HEK293 (cell line): ENCODE measurements around the gene USP21.

Source experiments
- CTCF ChIA-PET: fragments of 350-600 bp; formaldehyde crosslinking; extraction: SDS; loops from one replicate; lab custom pipeline; 2021; ENCODE audit warnings: antibody characterized with exemption; lab: Yijun Ruan, JAX
- POLR2A ChIA-PET: fragments of 300-600 bp; formaldehyde crosslinking; extraction: SDS; loops from one replicate; lab custom pipeline; 2020; ENCODE audit warnings: antibody characterized with exemption, inconsistent platforms; lab: Yijun Ruan, JAX
- H3K27ac ChIP-seq: fragments of 200-500 bp; sonication (Bioruptor generic); 2 replicates; pipeline ENCODE4 v1.5.1; 2014; ENCODE audit warnings: low read depth, low read length, control low read depth, inconsistent platforms; ENCODE audit errors: extremely low read depth
- H3K36me3 ChIP-seq, 2 experiments: fragments of 200-500 bp in 1 of 2; sonication (Bioruptor generic) in 1 of 2; 1 replicate in 1 of 2; 2 replicates in 1 of 2; pipeline ENCODE4 v1.5.1; 2014 to 2017; ENCODE audit warnings: inconsistent platforms in 2 of 2, low read length in 2 of 2; ENCODE audit not compliant: control insufficient read depth in 2 of 2, insufficient read depth in 1 of 2
- H3K4me1 ChIP-seq: fragments of 200-500 bp; sonication (Bioruptor generic); 2 replicates; pipeline ENCODE4 v1.5.1; 2014; ENCODE audit warnings: mild to moderate bottlenecking, low read length, inconsistent platforms; ENCODE audit not compliant: control insufficient read depth, insufficient read depth
- H3K4me3 ChIP-seq: 2 replicates; pipeline ENCODE4 v1.5.1; 2011; ENCODE audit warnings: low read depth, mild to moderate bottlenecking, control low read depth, low read length, moderate library complexity
- H3K9me3 ChIP-seq: fragments of 200-500 bp; sonication (Bioruptor generic); 2 replicates; pipeline ENCODE4 v1.5.1; 2014; ENCODE audit warnings: low read depth, low read length, inconsistent platforms; ENCODE audit not compliant: control insufficient read depth, insufficient read depth
- IKZF3 ChIP-seq: fragments of 450-650 bp; IDR thresholded peaks from 2 replicates; pipeline ENCODE4 v1.5.0; 2018; ENCODE audit warnings: missing biosample characterization, mild to moderate bottlenecking, missing genetic modification characterization, moderate library complexity
- KLF8 ChIP-seq: fragments of 450-650 bp; formaldehyde crosslinking; IDR thresholded peaks from 2 replicates; pipeline ENCODE4 v1.5.1; 2016; ENCODE audit warnings: missing biosample characterization, missing genetic modification characterization
- MEIS1 ChIP-seq: sonication (generic); formaldehyde crosslinking; IDR thresholded peaks from 2 replicates; pipeline ENCODE4 v1.8.1; 2022; ENCODE audit warnings: missing genetic modification reagents, mild to moderate bottlenecking, borderline replicate concordance
- PRDM1 ChIP-seq: fragments of 450-650 bp; formaldehyde crosslinking; IDR thresholded peaks from 2 replicates; pipeline ENCODE4; 2016; ENCODE audit warnings: missing biosample characterization, missing genetic modification characterization
- TCF7L2 ChIP-seq: IDR thresholded peaks from 2 replicates; pipeline ENCODE4 v1.6.1; 2011; ENCODE audit warnings: low read depth, mild to moderate bottlenecking, inconsistent platforms, low read length, moderate library complexity, borderline replicate concordance
- ZBTB17 ChIP-seq: fragments of 450-650 bp; formaldehyde crosslinking; IDR thresholded peaks from 2 replicates; pipeline ENCODE4 v1.5.1; 2016; ENCODE audit warnings: missing biosample characterization, missing genetic modification characterization
- ZFP37 ChIP-seq: fragments of 450-650 bp; formaldehyde crosslinking; IDR thresholded peaks from 2 replicates; pipeline ENCODE4 v1.5.1; 2016; ENCODE audit warnings: missing biosample characterization, missing genetic modification characterization
- ZNF391 ChIP-seq: fragments of 450-650 bp; formaldehyde crosslinking; IDR thresholded peaks from 2 replicates; pipeline ENCODE4 v1.5.1; 2016; ENCODE audit warnings: low read depth, missing biosample characterization, missing genetic modification characterization, borderline replicate concordance
- ZNF529 ChIP-seq: fragments of 450-650 bp; formaldehyde crosslinking; IDR thresholded peaks from 2 replicates; pipeline ENCODE4 v1.5.1; 2017; ENCODE audit warnings: missing genetic modification characterization, missing biosample characterization; ENCODE audit not compliant: insufficient replicate concordance
- ZNF555 ChIP-seq: fragments of 450-650 bp; formaldehyde crosslinking; conservative IDR thresholded peaks from 2 replicates; pipeline ENCODE4 v1.5.1; 2017; ENCODE audit warnings: missing biosample characterization, mild to moderate bottlenecking, missing genetic modification characterization, inconsistent platforms
- ZNF558 ChIP-seq: fragments of 450-650 bp; formaldehyde crosslinking; IDR thresholded peaks from 2 replicates; pipeline ENCODE4 v1.5.1; 2016; ENCODE audit warnings: missing biosample characterization, missing genetic modification characterization
- ZNF585B ChIP-seq: fragments of 450-650 bp; formaldehyde crosslinking; IDR thresholded peaks from 2 replicates; pipeline ENCODE4 v1.5.1; 2016; ENCODE audit warnings: missing biosample characterization, missing genetic modification characterization
- ZNF76 ChIP-seq: fragments of 450-650 bp; formaldehyde crosslinking; IDR thresholded peaks from 2 replicates; pipeline ENCODE4; 2016; ENCODE audit warnings: low read depth, missing biosample characterization, missing genetic modification characterization, borderline replicate concordance
- TF ChIP-seq, protein P1 (sequence below): fragments of 450-650 bp; formaldehyde crosslinking; IDR thresholded peaks from 2 replicates; pipeline ENCODE4 v1.5.1; 2016; ENCODE audit warnings: missing biosample characterization, missing genetic modification characterization
- TF ChIP-seq, protein P2 (sequence below): fragments of 450-650 bp; formaldehyde crosslinking; IDR thresholded peaks from 2 replicates; pipeline ENCODE4 v1.5.1; 2017; ENCODE audit warnings: missing biosample characterization, mild to moderate bottlenecking, missing genetic modification characterization, moderate library complexity
- TF ChIP-seq, protein P3 (sequence below): fragments of 450-650 bp; formaldehyde crosslinking; IDR thresholded peaks from 2 replicates; pipeline ENCODE4 v1.5.1; 2016; ENCODE audit warnings: missing biosample characterization, missing genetic modification characterization
- TF ChIP-seq, protein P4 (sequence below): IDR thresholded peaks from 2 replicates; pipeline ENCODE4 v1.6.1; 2011; ENCODE audit warnings: mild to moderate bottlenecking, low read depth, low read length, borderline replicate concordance
- TF ChIP-seq, protein P5 (sequence below): fragments of 450-650 bp; formaldehyde crosslinking; IDR thresholded peaks from 2 replicates; pipeline ENCODE4 v1.5.1; 2016; ENCODE audit warnings: missing biosample characterization, missing genetic modification characterization, borderline replicate concordance
- TF ChIP-seq, protein P6 (sequence below): fragments of 450-650 bp; formaldehyde crosslinking; IDR thresholded peaks from 2 replicates; pipeline ENCODE4 v1.5.1; 2016; ENCODE audit warnings: missing biosample characterization, missing genetic modification characterization
- TF ChIP-seq, protein P7 (sequence below): fragments of 450-650 bp; formaldehyde crosslinking; IDR thresholded peaks from 2 replicates; pipeline ENCODE4 v1.5.1; 2016; ENCODE audit warnings: missing biosample characterization, missing genetic modification characterization

The USP21 gene

DNA sequence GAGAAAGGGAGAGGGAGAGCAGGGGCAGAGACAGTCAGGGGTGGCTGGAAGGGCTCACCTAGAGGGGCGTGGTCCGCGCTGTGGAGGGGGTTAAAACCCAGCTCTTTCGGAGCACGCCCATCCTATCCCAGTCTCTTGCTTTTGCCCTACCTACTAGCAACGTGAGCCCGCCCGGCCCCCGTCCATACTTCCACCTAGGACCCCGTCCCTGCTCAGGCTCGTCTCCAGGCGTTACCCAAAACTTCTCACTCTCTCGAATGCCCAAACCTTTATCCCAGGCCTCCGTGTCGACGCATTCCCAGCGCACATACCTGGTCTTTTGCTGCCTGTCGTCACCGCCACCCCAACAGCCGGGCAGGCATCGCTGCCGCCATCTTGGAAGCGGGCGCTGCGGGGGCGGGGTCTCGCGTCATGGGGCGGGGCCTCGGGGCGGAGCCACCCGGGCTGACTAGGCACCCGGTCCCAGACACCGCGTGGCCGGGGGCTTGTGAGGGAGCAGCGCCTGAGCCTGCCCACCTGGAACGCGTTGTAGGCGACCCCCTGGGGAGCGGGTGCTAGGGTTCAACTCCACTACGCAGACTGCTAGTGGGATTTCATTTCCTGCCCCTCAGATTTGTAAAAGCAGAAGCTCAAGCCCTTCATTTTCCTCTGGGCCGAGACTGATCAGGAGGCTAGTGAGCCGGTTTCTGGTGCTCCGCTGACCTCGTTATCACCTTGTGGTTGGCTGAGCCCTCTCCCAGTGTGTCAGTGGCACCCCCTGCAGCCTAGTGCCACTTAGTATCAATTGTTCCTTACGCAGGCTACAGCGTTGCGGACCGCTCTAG, 18.0 kb downstream of the USP21 start, which contains the start of gene B4GALT3 (continued):
- TF ChIP-seq, protein P1, sequence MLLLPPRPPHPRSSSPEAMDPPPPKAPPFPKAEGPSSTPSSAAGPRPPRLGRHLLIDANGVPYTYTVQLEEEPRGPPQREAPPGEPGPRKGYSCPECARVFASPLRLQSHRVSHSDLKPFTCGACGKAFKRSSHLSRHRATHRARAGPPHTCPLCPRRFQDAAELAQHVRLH (tag by site-specific recombination): no peak
- no peak for TF ChIP-seq MEIS1
- TF ChIP-seq, protein P2, sequence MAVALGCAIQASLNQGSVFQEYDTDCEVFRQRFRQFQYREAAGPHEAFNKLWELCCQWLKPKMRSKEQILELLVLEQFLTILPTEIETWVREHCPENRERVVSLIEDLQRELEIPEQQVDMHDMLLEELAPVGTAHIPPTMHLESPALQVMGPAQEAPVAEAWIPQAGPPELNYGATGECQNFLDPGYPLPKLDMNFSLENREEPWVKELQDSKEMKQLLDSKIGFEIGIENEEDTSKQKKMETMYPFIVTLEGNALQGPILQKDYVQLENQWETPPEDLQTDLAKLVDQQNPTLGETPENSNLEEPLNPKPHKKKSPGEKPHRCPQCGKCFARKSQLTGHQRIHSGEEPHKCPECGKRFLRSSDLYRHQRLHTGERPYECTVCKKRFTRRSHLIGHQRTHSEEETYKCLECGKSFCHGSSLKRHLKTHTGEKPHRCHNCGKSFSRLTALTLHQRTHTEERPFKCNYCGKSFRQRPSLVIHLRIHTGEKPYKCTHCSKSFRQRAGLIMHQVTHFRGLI (tag by site-specific recombination): no peak; the same call in none of the 2 replicates
- TF ChIP-seq, protein P3, sequence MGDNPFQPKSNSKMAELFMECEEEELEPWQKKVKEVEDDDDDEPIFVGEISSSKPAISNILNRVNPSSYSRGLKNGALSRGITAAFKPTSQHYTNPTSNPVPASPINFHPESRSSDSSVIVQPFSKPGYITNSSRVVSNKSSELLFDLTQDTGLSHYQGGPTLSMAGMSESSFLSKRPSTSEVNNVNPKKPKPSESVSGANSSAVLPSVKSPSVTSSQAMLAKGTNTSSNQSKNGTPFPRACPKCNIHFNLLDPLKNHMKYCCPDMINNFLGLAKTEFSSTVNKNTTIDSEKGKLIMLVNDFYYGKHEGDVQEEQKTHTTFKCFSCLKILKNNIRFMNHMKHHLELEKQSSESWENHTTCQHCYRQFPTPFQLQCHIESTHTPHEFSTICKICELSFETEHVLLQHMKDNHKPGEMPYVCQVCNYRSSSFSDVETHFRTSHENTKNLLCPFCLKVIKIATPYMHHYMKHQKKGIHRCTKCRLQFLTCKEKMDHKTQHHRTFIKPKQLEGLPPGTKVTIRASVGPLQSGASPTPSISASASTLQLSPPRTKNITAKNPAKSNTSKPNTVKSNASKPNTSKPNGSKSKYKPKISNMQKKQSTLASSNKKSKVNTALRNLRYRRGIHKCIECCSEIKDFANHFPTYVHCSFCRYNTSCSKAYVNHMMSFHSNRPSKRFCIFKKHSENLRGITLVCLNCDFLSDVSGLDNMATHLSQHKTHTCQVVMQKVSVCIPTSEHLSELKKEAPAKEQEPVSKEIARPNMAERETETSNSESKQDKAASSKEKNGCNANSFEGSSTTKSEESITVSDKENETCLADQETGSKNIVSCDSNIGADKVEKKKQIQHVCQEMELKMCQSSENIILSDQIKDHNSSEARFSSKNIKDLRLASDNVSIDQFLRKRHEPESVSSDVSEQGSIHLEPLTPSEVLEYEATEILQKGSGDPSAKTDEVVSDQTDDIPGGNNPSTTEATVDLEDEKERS (tag by site-specific recombination): no peak

DNA sequence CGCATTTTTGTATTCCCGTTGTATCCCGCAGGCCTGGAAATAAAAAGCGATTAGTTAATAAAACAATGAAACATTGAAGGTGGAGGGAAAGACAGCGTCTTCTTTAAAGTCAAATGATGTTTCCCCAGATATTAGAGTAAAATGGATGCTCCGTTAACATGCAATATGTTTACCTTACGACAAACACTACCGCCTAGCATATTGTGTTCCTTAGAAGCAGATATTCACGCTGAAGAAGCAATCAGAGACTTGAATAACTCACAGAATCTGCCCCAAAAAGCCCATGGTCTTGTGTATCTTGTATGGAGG, 18.6 kb downstream of the USP21 start:
- CTCF ChIA-PET: interaction anchor here (0.8 to 2.9 kb wide), 4 partner anchors 11 to 204 kb away, joined by 3 to 23 read pairs (median 4); partner anchors contain the start of gene PPOX
- no peak overlapping the region for H3K27ac ChIP-seq
- TF ChIP-seq ZBTB17 (0 out of 2 replicates have a peak, but pooled peaks have one; percentile 6), IKZF3 (no peak), ZNF391 (tag by site-specific recombination) (0 out of 2 replicates have a peak, but pooled peaks have one; percentile 8), KLF8 (tag by site-specific recombination) (no peak)
- POLR2A ChIA-PET: interaction anchor here (1.3 to 3.3 kb wide), 5 partner anchors 12 to 48 kb away, joined by 4 to 39 read pairs (median 9); partner anchors contain the start of genes NDUFS2, PPOX and TOMM40L
- H3K9me3 ChIP-seq: no peaks in the 10 kb centered on the region
- H3K4me1 ChIP-seq: no peaks in the 10 kb centered on the region
- no peak overlapping the region for H3K4me3 ChIP-seq
- H3K36me3 ChIP-seq: peaks cover 7 to 32% of the 10 kb centered on the region in 2 experiments; a peak in 2 of 3 replicates

DNA sequence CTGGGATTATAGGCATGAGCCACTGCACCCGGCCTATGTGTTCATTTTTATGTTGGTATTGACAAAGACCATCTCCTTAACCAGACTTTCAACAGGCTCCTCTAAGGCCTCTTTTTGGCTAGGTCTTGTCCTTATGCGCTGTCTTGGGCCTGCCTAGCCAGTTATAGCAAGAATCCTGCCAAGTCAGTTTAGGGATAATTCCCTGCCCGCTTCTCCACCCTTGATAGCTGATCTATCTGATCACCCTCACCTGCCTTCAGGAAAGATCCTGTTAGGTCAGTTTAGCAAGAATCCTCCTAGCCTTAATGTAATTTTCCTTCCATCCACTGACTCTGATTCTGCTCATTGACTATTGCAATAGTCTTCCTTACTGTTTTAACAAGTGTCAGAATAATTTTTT, 20.4 kb downstream of the USP21 start:
- Histone ChIP-seq H3K4me1 (no peaks in the 10 kb centered on the region), H3K4me3 (no peak overlapping the region), H3K27ac (no peak overlapping the region), H3K36me3 (peaks cover 0 to 14% of the 10 kb centered on the region in 2 experiments; a peak in 1 of 3 replicates), H3K9me3 (no peaks in the 10 kb centered on the region)
- CTCF ChIA-PET: interaction anchor here (0.8 to 4.4 kb wide), 5 partner anchors 8 to 213 kb away, joined by 3 to 39 read pairs (median 5); no protein-coding TSS in a partner anchor
- no peak for TF ChIP-seq PRDM1 (tag by site-specific recombination)
- no peak for TF ChIP-seq ZNF555 (tag by site-specific recombination)
- TF ChIP-seq, protein P4, sequence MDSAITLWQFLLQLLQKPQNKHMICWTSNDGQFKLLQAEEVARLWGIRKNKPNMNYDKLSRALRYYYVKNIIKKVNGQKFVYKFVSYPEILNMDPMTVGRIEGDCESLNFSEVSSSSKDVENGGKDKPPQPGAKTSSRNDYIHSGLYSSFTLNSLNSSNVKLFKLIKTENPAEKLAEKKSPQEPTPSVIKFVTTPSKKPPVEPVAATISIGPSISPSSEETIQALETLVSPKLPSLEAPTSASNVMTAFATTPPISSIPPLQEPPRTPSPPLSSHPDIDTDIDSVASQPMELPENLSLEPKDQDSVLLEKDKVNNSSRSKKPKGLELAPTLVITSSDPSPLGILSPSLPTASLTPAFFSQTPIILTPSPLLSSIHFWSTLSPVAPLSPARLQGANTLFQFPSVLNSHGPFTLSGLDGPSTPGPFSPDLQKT: no peak
- TF ChIP-seq ZFP37 (tag by site-specific recombination): no peak
- TF ChIP-seq TCF7L2: no peak
- TF ChIP-seq, protein P5, sequence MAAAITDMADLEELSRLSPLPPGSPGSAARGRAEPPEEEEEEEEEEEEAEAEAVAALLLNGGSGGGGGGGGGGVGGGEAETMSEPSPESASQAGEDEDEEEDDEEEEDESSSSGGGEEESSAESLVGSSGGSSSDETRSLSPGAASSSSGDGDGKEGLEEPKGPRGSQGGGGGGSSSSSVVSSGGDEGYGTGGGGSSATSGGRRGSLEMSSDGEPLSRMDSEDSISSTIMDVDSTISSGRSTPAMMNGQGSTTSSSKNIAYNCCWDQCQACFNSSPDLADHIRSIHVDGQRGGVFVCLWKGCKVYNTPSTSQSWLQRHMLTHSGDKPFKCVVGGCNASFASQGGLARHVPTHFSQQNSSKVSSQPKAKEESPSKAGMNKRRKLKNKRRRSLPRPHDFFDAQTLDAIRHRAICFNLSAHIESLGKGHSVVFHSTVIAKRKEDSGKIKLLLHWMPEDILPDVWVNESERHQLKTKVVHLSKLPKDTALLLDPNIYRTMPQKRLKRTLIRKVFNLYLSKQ (tag by site-specific recombination): no peak
- TF ChIP-seq ZNF529: no peak
- TF ChIP-seq ZNF585B (tag by site-specific recombination): no peak
- TF ChIP-seq, protein P6, sequence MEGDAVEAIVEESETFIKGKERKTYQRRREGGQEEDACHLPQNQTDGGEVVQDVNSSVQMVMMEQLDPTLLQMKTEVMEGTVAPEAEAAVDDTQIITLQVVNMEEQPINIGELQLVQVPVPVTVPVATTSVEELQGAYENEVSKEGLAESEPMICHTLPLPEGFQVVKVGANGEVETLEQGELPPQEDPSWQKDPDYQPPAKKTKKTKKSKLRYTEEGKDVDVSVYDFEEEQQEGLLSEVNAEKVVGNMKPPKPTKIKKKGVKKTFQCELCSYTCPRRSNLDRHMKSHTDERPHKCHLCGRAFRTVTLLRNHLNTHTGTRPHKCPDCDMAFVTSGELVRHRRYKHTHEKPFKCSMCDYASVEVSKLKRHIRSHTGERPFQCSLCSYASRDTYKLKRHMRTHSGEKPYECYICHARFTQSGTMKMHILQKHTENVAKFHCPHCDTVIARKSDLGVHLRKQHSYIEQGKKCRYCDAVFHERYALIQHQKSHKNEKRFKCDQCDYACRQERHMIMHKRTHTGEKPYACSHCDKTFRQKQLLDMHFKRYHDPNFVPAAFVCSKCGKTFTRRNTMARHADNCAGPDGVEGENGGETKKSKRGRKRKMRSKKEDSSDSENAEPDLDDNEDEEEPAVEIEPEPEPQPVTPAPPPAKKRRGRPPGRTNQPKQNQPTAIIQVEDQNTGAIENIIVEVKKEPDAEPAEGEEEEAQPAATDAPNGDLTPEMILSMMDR: no peak
- TF ChIP-seq, protein P7, sequence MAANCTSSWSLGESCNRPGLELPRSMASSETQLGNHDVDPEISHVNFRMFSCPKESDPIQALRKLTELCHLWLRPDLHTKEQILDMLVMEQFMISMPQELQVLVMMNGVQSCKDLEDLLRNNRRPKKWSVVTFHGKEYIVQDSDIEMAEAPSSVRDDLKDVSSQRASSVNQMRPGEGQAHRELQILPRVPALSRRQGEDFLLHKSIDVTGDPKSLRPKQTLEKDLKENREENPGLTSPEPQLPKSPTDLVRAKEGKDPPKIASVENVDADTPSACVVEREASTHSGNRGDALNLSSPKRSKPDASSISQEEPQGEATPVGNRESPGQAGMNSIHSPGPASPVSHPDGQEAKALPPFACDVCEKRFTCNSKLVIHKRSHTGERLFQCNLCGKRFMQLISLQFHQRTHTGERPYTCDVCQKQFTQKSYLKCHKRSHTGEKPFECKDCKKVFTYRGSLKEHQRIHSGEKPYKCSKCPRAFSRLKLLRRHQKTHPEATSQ (tag by site-specific recombination): no peak
- TF ChIP-seq ZNF558: no peak
- no peak for TF ChIP-seq ZBTB17
- TF ChIP-seq ZNF76 (tag by site-specific recombination): no peak
- POLR2A ChIA-PET: no interaction called here
